GM19372 (cell line): ENCODE data around the gene PIK3AP1.

Source experiments
- ATAC-seq: cut with Tn5 transposase; IDR thresholded peaks from one replicate; pipeline ENCODE4 v1.9.1; 2021; ENCODE audit warnings: mild to moderate bottlenecking, low read depth, moderate library complexity; ENCODE audit not compliant: unreplicated experiment

The PIK3AP1 gene

GRCh38 chr10:96616961-96617360 lies 103.4 kb downstream of the PIK3AP1 start:
- ATAC-seq: no peak

GRCh38 chr10:96614515-96614914 lies 105.8 kb downstream of the PIK3AP1 start:
- ATAC-seq: no peak

DNA sequence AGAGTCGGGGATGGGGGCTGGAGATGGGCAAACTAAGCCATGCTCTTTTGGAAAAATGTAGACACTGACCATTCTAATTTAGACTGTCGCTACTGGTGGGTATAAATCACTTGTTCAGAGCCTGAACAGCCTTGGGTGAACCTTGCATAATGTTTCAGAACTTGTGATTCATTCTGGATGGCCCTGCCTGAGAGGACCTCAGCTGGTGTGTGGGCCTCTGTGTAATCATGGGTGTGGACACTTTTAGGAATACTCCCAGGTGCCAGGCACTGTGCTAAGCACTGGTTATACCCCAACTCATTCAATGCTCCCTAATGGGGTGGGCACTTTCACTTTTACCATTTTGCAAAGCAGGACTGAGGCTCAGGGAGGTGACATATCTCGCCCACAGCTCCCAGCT lies 106.7 kb downstream of the PIK3AP1 start:
- ATAC-seq: no peak

DNA sequence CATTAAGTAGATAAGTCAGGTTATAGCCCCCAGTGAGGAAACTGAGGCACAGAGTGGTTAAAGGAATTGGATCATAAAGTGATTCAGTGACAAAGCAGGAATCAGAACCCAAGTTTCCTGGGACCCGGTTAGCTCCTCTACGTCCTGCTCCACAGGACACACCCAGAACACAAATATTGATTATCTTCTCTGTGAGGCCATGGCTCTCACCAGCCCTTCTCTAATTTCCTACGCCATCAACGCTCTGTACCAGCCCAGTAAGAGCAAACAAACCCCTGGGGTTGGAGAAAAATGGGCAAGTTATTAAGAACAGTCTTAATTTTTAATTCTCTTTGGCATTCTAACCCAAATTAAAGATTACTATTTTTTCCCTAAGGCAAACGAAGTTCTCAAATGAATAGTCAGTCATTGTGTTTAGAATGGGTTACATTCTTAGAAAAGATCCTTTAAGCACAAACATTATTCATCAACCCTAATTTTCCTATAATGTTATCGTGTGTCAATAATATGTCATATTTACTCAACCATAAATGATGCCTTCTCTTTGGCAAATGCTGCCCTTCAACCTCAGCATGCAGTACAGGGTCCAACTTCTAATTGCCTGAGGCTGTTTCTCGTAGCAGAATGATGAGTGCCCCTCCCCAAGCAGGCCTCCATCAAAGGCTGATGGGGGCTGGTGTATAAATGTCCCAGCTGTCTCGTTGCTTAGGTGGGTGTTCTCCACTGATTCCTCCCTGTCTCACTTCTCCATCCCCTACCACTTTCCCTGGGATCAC lies 108.1 kb downstream of the PIK3AP1 start:
- no peak for ATAC-seq

DNA sequence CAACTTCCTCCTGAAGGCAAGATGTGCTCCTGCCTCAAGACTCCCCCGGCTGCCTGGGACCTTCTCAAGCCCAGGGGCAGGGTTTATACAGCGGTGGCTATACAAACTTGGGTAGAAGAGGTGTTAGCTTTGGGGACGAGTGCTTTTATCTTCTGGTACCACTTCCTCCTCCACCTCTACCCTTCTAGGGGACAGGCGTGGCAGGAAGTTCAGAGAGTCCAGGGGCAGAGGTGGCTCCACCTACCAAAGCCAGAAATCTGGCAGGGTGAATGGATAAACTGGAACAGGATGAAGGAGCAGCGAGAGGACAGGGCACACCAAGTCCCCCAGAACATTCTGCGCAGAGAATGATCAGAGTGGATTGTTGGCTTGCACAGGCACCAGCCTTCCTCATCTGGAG lies 109.5 kb downstream of the PIK3AP1 start:
- ATAC-seq: no peak

DNA sequence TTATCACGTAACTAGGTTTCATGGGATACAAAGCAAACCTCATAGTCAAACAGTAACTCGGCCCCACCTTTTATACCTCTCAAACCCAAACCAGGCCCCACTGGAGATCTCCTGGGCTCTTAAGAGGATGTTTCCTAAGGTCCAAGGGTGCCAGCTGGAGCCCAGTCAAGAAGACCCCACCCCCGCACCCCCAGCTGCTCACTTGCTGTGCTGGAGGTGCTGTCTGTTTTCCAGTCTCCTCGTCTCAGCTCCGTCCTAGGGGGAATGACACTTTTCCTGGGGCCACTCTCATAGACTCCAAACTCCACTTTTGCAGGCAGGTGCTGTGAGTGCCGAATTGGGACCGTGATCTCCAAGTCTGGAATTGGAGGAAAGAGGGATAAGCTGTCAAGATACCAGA lies 110.8 kb downstream of the PIK3AP1 start:
- no peak for ATAC-seq

DNA sequence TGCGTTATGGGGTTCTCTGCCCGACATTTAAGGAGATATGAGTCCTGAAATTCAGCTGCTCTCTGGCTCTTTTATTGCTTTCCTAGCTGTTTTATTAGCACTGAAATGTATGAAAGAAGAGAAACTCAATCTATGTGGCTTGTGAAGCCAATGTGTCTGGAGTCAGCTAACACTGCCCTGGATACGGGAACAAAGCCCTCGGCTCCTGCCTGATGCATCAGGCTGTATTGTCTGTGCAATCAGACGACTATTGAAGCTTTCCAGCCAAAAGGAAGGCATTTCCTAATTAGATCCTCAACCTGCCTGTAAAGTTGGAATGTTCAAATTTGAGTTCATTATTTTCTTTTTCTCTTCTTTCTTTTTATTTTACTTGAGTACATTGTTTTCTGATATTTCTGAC lies 111.5 kb downstream of the PIK3AP1 start:
- ATAC-seq: no peak

- no peak for ATAC-seq
Measured at GRCh38 chr10:96608262-96608661, 112.1 kb downstream of the PIK3AP1 start.

DNA sequence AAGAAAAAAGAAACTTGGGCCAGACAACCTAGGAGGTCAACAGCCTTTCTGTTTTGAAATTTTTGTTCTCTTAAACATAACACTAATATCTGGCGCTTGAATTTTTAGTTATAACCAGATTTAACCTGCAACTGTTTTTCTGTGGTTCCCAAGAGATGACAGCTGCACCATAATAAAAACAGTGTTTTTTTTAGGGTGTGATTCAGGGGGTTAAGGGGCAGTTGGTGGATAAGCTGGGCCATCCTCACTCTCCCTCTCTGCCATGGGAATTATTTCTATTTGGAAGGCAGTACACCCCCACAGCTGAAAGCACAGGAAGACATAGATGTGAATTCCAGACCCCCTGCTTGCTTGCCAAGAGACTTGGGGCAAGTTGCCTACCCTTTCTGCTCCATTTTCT lies 113.4 kb downstream of the PIK3AP1 start:
- ATAC-seq: no peak

- ATAC-seq: no peak
Measured at GRCh38 chr10:96606216-96606615, 114.1 kb downstream of the PIK3AP1 start.

- no peak for ATAC-seq
Measured at GRCh38 chr10:96600337-96600736, 120.0 kb downstream of the PIK3AP1 start.

DNA sequence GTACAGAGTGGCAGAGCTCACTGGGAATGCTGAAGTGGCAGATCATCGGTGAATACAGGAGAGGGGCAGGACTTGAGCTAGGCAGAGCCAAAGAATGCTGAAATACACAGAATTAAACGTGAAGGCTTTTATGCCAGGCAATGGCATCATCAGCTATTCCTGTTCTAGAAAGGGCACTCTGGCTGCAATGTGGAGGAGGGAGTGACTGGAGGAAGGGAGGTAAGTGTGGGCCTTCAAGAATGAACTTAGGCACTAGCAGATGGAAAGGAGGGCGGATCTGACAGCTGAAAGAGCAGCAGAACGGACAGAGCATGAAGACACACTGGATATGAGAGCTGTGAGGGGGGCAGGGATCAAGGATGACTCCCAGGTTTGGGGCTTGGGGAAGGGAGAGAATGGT lies 121.5 kb downstream of the PIK3AP1 start:
- no peak for ATAC-seq

- ATAC-seq: no peak
Measured at GRCh38 chr10:96596422-96597407, 123.6 kb downstream of the PIK3AP1 start.

DNA sequence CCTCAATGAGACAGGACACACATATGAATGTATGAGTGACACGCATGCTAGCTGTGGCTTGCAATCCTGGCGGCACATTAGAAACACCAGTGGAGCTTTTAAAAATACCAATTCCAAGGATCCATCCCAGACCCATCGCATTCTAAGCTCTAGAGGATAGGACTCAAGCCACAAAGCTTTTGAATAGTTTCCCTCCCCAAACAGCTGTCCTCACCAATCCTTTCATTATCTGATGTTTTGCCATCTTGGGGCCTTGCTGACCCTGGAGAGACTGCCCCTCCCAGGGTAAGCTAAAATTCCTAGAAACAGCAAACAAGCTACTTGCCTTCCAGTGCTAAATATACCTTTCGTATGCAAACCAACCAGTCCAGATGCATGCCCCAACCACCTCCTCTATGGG lies 124.6 kb downstream of the PIK3AP1 start:
- no peak for ATAC-seq

DNA sequence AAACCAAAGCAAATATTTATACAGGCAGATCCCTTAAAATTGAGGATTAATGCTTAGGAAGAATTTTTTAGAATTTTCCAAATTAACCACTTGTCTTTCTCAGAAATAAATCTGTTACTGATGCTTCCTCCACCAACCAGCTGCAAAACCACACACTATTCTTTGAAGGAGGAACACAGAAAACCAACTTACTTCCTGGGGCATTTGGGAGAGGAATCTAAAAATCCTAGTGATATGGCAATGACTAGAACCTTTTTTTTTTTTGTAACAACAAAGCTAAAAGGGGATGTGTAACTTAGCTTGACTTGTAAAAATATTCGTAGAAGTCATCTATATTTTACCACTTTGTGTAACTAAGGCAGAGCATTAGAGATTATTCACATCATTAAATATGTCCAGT lies 128.4 kb downstream of the PIK3AP1 start:
- no peak for ATAC-seq

- ATAC-seq: no peak
Measured at GRCh38 chr10:96588616-96589419, 131.5 kb downstream of the PIK3AP1 start.

DNA sequence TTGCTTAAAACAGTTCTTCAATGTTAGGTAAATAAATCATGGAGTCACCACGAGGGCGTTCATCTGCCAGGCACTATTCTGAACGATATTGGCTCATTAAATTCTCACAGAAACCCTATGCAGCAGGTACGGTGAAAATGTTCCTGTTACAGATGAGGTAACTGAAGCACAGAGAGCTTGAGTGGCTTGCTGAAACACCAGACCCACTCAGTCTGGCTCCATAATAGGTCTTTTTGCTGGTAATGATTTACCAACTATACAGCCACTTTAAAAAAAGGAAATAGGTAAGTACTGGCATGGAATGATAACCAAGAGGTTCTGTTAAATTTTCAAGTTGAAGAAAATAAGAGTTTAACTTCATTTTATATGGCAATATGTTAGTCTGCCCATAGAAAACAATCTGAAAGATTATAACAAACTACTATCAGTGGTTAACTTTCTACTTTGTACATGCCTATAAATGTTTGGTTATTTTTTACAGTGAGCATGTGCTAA lies 132.2 kb downstream of the PIK3AP1 start:
- ATAC-seq: no peak

- ATAC-seq: no peak
Measured at GRCh38 chr10:96587264-96588059, 132.9 kb downstream of the PIK3AP1 start.

GRCh38 chr10:96586419-96587263 lies 133.7 kb downstream of the PIK3AP1 start, which contains the start of gene TM9SF3:
Gene TM9SF3 (minus strand): TSS chr10:96587012. CDS start chr10:96586835, 177 bp downstream.
- peak; percentile 70 for ATAC-seq
